Measurements from ENCODE around the gene CLK2.

- TF ChIP-seq, protein P1, sequence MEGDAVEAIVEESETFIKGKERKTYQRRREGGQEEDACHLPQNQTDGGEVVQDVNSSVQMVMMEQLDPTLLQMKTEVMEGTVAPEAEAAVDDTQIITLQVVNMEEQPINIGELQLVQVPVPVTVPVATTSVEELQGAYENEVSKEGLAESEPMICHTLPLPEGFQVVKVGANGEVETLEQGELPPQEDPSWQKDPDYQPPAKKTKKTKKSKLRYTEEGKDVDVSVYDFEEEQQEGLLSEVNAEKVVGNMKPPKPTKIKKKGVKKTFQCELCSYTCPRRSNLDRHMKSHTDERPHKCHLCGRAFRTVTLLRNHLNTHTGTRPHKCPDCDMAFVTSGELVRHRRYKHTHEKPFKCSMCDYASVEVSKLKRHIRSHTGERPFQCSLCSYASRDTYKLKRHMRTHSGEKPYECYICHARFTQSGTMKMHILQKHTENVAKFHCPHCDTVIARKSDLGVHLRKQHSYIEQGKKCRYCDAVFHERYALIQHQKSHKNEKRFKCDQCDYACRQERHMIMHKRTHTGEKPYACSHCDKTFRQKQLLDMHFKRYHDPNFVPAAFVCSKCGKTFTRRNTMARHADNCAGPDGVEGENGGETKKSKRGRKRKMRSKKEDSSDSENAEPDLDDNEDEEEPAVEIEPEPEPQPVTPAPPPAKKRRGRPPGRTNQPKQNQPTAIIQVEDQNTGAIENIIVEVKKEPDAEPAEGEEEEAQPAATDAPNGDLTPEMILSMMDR (IDR thresholded peaks at IDR 0.05) = no peak
- no peak for TF ChIP-seq EZH2 (IDR thresholded peaks at IDR 0.05)
These were observed 6.0 kb upstream of the CLK2 start for GRCh38 chr1:155279268-155279667.

Measured in neural progenitor cell (in vitro differentiated cells).